Peyer's patch (tissue), 4 donors: ENCODE measurements around the gene THOC6.

ENCODE experiments used
- POLR2A ChIP-seq, 2 donors: fragments of 450-650 bp; IDR thresholded peaks; one replicate each; pipeline ENCODE4 v1.5.1; 2017; ENCODE audit warnings: antibody characterized with exemption in 2 of 2, mild to moderate bottlenecking in 2 of 2, moderate library complexity in 2 of 2
- TF ChIP-seq, protein P1 (sequence below), 6 experiments: fragments of 450-650 bp in 4 of 6; fragments of 200-600 bp in 2 of 6; sonication (generic) in 1 of 6; IDR thresholded peaks; one replicate each; pipeline ENCODE4 v1.5.1; 2017 to 2019; ENCODE audit warnings: antibody characterized with exemption in 6 of 6, mild to moderate bottlenecking in 3 of 6, moderate library complexity in 1 of 6

DNA sequence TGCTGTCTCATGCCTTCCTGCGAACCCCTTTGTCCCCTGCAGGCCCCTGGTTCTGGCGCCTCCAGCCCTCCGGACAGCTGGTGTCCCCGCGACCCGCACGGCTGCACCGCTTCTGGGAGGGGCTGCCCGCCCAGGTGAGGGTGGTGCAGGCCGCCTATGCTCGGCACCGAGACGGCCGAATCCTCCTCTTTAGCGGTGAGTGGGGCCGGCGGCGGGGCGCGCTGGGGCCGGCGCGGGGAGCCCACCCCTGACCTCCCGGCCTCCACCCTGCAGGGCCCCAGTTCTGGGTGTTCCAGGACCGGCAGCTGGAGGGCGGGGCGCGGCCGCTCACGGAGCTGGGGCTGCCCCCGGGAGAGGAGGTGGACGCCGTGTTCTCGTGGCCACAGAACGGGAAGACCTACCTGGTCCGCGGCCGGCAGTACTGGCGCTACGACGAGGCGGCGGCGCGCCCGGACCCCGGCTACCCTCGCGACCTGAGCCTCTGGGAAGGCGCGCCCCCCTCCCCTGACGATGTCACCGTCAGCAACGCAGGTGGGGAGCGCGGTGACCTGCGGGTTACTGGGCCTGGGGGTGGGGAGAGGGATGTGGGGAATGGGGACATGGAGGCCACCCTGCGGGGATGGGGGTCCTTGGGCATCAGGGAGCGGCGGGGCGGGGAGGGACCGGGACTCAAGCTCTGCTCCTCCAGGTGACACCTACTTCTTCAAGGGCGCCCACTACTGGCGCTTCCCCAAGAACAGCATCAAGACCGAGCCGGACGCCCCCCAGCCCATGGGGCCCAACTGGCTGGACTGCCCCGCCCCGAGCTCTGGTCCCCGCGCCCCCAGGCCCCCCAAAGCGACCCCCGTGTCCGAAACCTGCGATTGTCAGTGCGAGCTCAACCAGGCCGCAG is 34.5 kb downstream of the THOC6 start:
- TF ChIP-seq POLR2A (IDR thresholded peaks at IDR 0.05): peak in 1 of 2 donors; percentile 12
- TF ChIP-seq, protein P1, sequence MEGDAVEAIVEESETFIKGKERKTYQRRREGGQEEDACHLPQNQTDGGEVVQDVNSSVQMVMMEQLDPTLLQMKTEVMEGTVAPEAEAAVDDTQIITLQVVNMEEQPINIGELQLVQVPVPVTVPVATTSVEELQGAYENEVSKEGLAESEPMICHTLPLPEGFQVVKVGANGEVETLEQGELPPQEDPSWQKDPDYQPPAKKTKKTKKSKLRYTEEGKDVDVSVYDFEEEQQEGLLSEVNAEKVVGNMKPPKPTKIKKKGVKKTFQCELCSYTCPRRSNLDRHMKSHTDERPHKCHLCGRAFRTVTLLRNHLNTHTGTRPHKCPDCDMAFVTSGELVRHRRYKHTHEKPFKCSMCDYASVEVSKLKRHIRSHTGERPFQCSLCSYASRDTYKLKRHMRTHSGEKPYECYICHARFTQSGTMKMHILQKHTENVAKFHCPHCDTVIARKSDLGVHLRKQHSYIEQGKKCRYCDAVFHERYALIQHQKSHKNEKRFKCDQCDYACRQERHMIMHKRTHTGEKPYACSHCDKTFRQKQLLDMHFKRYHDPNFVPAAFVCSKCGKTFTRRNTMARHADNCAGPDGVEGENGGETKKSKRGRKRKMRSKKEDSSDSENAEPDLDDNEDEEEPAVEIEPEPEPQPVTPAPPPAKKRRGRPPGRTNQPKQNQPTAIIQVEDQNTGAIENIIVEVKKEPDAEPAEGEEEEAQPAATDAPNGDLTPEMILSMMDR (IDR thresholded peaks at IDR 0.05): peak in 2 of 6 experiments; percentile 5 to 26
